HG02943 (cell line): Measurements from ENCODE around the gene DNA2.

Experiments used
- ATAC-seq: cut with Tn5 transposase; IDR thresholded peaks from one replicate; pipeline ENCODE4 v1.9.1; 2021; ENCODE audit warnings: mild to moderate bottlenecking, low read depth, moderate library complexity; ENCODE audit not compliant: unreplicated experiment

Gene DNA2

GRCh38 chr10:68365611-68366010 is 106.2 kb downstream of the DNA2 start:
- ATAC-seq, result no peak

DNA sequence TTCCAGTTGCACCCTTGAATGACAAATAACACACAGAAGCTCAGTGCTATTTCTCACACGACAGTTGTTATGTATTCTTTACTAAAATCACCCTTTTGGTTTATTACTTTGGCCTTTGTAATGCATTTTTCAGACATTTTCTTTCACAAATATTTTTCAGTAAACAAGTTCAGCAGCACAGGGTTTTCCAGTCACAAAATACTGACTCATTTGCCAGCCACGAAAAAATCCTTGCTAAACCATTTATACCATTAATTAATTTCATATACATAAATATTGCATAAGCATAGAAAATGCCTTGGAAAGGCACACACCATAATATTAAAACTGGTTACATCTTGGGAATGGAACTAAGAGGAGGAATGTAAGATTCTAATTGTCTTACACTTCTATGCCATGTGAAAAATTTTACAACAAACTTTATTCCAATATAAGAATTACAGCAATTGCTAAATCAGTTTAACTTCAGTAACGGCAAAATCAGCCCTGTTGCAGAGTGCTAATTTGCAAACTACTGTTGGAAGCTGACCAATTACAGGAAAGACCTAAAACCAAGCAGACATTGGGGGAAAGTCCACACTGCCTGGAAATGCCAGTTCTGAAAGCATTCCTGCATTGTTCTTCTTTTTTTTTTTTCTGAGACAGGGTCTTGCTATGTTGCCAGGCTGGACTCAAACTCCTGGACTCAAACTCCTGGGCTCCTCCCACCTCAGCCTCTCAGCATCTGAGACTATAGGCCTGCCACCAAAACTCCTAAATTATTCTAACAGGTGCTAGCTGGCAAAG is 107.5 kb downstream of the DNA2 start:
- no peak for ATAC-seq
